ENCODE results near the gene RBM47. TPM values are rescaled to one million over a fixed set of nuclear protein-coding genes. Genes with fewer than 3 reads are reported as not detected.
A peak's percentile ranks its signal among the peaks of the same experiment; 100 is the strongest.

Gene RBM47
- total and polyA plus RNA-seq, 2 of the 4 experiments (the other 2 are of a cell fraction): 0.44 to 1.1 TPM

- DNase-seq (peak; percentile 58), ATAC-seq (ENCODE audit: low read depth) (no peak)
- dilution Hi-C loops (cut with HindIII; ENCODE audit: low sequenced_read_pairs, unreplicated experiment): no loop called here
- Histone ChIP-seq H3K9ac (ENCODE audit: low read depth, low read length) (no peak overlapping the region), H3K4me3 (ENCODE audit: insufficient read depth, low read depth, low read length) (no peak overlapping the region), H4K91ac (ENCODE audit: insufficient read depth, low read depth, low read length) (no peak overlapping the region), H2BK20ac (ENCODE audit: low read depth, low read length) (no peak overlapping the region), H3K4me1 (ENCODE audit: control insufficient read depth, insufficient read depth, low read length) (no peaks in the 10 kb centered on the region), H3K14ac (replicated peaks; ENCODE audit: low read depth, low read length) (no peak overlapping the region), H2BK15ac (ENCODE audit: low read depth, low read length) (no peak overlapping the region), H2AK9ac (replicated peaks; ENCODE audit: low read depth, low read length, poor library complexity) (no peak overlapping the region), H3K56ac (ENCODE audit: extremely low read depth, insufficient read depth, low read length) (no peak overlapping the region), H3K9me3 (ENCODE audit: control insufficient read depth, insufficient read depth, low read length) (no peaks in the 10 kb centered on the region), H3K18ac (ENCODE audit: low read depth, low read length) (no peak overlapping the region), H3K23ac (ENCODE audit: low read depth, low read length) (no peak overlapping the region), H2BK120ac (ENCODE audit: low read depth, low read length) (no peak overlapping the region), H2BK5ac (ENCODE audit: low read depth, low read length, poor library complexity, severe bottlenecking) (no peak overlapping the region), H3K79me1 (ENCODE audit: low read depth in 1 of 2, low read length in 2 of 2) (no peaks in the 10 kb centered on the region), H3K27me3 (ENCODE audit: control insufficient read depth, insufficient read depth, low read length) (no peaks in the 10 kb centered on the region), H3K9me1 (ENCODE audit: insufficient read depth, low read length) (no peaks in the 10 kb centered on the region), H3K27ac (ENCODE audit: insufficient read depth, low read length) (no peak overlapping the region), H3K4ac (ENCODE audit: low read depth, low read length) (no peak overlapping the region), H4K20me1 (ENCODE audit: insufficient read depth, low read length) (no peaks in the 10 kb centered on the region), H3K4me2 (ENCODE audit: low read depth, low read length) (no peak overlapping the region), H4K8ac (ENCODE audit: low read depth in 2 of 2, low read length in 2 of 2) (no peak overlapping the region), H2AK5ac (ENCODE audit: low read depth, low read length) (no peak overlapping the region), H4K5ac (ENCODE audit: low read depth, low read length) (no peak overlapping the region), H2AFZ (replicated peaks; ENCODE audit: low read length, poor library complexity) (no peak overlapping the region), H3K36me3 (ENCODE audit: control insufficient read depth, insufficient read depth, low read length) (no peaks in the 10 kb centered on the region)
- intact Hi-C loops (cut with micrococcal nuclease): no loop called here
- ChIA-PET POLR2A (ENCODE audit: unreplicated experiment) (interaction anchor here (0.6 kb wide), 1 partner anchor 36 kb away, joined by 3 read pairs; no protein-coding TSS in a partner anchor), CTCF (no interaction called here)
- no CpG with 5 or more reads among the region's 3 CpGs for WGBS, 2 experiments (ENCODE audit: extremely low coverage in 2 of 2, insufficient read length in 1 of 2)
- TF ChIP-seq NFE2L2 (IDR thresholded peaks at IDR 0.05; ENCODE audit: low read depth, low read length): peak; percentile 48; the same call in 1 of the 2 replicates
- peak; percentile 56; the same call in 1 of the 2 replicates for TF ChIP-seq CEBPB (IDR thresholded peaks at IDR 0.05; ENCODE audit: low read depth, low read length)
- no peak for TF ChIP-seq ELK1 (IDR thresholded peaks at IDR 0.05; ENCODE audit: borderline replicate concordance, low read depth, low read length)
- in situ Hi-C loops (cut with MboI; ENCODE audit: low sequenced_read_pairs): no loop called here
- BruUV-seq (replicated peaks): no TSS peak
Observed at GRCh38 chr4:40423735-40424134, 205.9 kb downstream of the RBM47 start.
